AG09309 (cell line): Measurements from ENCODE around the gene PPIC.

Source experiments
- DNase-seq: peaks from one replicate; pipeline ENCODE4 v3.0.0-alpha.2; 2010; ENCODE audit warnings: low read depth
- H3K4me3 ChIP-seq: 2 replicates; pipeline ENCODE4 v1.5.1; 2011; ENCODE audit warnings: mild to moderate bottlenecking, low read depth, low read length, moderate library complexity; ENCODE audit not compliant: control insufficient read depth
- TF ChIP-seq, protein P1 (sequence below): IDR thresholded peaks from 2 replicates; pipeline ENCODE4 v1.5.1; 2011; ENCODE audit warnings: mild to moderate bottlenecking, low read depth, low read length, inconsistent platforms; ENCODE audit not compliant: insufficient read depth, control insufficient read depth; ENCODE audit errors: missing control alignments

The PPIC gene

DNA sequence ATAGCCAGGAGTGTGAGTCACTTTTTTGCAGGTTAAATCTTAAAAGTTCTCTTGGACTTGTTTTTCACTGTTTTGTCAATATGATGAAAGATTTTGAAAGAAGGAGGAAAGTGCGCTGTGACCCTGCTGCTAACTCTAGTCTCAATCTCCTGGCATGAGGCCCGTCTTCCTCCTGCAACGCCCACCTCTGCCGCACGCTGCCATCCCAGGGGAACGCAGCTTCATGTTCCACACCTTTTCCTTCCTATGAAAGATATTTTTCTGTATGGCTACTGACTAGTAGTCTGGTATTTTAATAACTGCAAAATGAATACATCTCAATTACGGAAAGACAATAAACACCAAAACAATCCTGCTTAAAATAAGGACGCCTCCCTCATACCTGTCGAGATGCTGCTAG, 8.3 kb downstream of the PPIC start:
- TF ChIP-seq, protein P1, sequence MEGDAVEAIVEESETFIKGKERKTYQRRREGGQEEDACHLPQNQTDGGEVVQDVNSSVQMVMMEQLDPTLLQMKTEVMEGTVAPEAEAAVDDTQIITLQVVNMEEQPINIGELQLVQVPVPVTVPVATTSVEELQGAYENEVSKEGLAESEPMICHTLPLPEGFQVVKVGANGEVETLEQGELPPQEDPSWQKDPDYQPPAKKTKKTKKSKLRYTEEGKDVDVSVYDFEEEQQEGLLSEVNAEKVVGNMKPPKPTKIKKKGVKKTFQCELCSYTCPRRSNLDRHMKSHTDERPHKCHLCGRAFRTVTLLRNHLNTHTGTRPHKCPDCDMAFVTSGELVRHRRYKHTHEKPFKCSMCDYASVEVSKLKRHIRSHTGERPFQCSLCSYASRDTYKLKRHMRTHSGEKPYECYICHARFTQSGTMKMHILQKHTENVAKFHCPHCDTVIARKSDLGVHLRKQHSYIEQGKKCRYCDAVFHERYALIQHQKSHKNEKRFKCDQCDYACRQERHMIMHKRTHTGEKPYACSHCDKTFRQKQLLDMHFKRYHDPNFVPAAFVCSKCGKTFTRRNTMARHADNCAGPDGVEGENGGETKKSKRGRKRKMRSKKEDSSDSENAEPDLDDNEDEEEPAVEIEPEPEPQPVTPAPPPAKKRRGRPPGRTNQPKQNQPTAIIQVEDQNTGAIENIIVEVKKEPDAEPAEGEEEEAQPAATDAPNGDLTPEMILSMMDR: no peak
- no peak for DNase-seq
- H3K4me3 ChIP-seq: no peak overlapping the region

- TF ChIP-seq, protein P1: no peak
- no peak overlapping the region for H3K4me3 ChIP-seq
- no peak for DNase-seq
Measured at GRCh38 chr5:123014689-123015088, 21.8 kb downstream of the PPIC start.

GRCh38 chr5:123012321-123012720, 24.2 kb downstream of the PPIC start:
- no peak for DNase-seq
- no peak overlapping the region for H3K4me3 ChIP-seq
- TF ChIP-seq, protein P1: no peak

DNA sequence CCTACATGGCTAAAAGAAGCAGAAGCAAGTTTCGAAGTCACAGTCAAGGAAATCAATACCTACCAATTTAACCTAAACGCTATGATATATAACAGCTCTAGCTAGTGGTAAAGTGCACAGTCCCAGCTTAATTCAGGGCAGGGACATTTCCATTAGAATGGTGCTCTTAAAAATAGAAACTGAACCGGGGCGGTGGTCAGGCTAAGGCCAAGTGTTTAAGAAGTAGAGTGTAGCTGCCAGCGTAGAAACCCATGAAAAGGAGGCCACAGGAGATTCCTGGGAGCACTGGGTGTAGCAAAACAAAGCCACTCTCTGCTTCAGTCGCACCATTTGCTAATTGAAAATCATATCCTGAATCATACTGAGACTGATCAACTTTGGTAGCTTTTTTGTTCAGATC, 28.8 kb downstream of the PPIC start:
- no peak overlapping the region for H3K4me3 ChIP-seq
- TF ChIP-seq, protein P1: no peak
- no peak for DNase-seq

DNA sequence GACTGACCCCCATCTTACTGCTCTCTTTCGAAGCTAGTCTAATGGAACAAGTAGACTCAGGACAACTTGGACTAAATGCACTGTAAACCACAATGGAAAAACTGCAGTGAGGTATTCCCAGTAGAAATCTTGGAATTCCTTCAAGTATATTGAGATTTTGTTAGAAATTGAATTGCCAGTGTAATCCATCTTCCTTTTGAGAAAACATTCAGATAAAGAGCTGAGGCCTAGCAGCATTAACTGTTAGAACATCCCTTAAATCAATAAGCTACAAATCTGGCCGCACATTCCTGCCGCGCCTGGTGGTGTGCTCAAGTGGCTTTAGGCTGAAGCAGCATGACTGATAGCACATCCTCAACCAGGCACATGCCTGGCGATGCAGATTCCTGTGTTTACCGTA, 29.3 kb downstream of the PPIC start:
- no peak overlapping the region for H3K4me3 ChIP-seq
- DNase-seq: no peak
- TF ChIP-seq, protein P1: no peak

DNA sequence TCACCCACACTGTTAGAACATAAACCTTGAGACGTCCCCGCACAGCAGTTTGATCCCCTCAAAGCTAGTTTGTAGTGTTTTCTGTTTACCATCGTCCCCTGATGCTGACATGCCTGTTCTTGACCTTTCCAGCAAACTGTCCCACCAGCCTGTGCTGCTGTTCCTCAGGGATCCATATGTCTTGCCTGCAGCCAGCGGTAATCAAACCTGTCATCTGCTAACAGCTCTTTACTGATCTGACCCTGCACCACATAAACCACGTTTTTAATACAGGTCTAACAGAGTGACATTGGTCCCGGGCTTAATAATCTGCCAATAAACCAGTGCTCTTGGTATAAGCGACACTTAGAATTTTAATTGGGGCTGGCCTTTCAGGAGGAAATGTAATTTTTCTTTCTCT, 34.7 kb downstream of the PPIC start:
- TF ChIP-seq, protein P1: no peak
- no peak overlapping the region for H3K4me3 ChIP-seq
- DNase-seq: no peak

DNA sequence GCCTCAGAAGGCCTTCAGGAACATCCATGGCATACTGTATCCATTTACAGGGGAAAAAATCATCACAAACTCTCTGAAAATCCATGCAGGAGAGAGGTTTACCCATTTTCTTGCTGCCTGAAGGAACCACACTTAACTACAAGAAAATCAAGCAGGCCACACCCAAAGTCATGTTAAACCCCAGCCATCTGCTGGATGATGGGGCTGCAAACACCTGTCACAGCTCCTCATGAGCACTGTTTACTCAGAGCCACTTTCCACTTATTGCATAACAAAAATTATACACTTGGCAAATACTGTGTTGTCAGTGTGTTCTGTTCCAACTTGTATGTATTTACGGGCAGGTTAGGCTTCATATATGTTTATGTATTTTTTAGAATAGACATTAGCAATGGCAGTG, 35.8 kb downstream of the PPIC start:
- H3K4me3 ChIP-seq: no peak overlapping the region
- TF ChIP-seq, protein P1: no peak
- DNase-seq: no peak
